Osteocyte (in vitro differentiated cells): ENCODE results near the gene CEACAM19. TPM values are rescaled to one million over a fixed set of nuclear protein-coding genes. Genes with fewer than 3 reads are reported as not detected.
A peak's percentile ranks its signal among the peaks of the same experiment; 100 is the strongest.
"Not testable (repeated sequence)": the region's sequence is repeated elsewhere in the genome, so short reads cannot be mapped to it uniquely, and the experiment has no call there.

ENCODE experiments used
- DNase-seq: peaks from one replicate; pipeline ENCODE4 v3.0.0; 2021; ENCODE audit warnings: mixed read lengths; ENCODE audit not compliant: unreplicated experiment; ENCODE audit errors: extremely low spot score
- H3K27ac Mint-ChIP-seq: one replicate; pipeline ENCODE4 v1.8.0; 2021; ENCODE audit warnings: mild to moderate bottlenecking, mixed read lengths; ENCODE audit not compliant: unreplicated experiment
- H3K27me3 Mint-ChIP-seq: one replicate; pipeline ENCODE4 v1.8.0; 2021; ENCODE audit warnings: mixed read lengths; ENCODE audit not compliant: unreplicated experiment
- H3K36me3 Mint-ChIP-seq: one replicate; pipeline ENCODE4 v1.8.0; 2021; ENCODE audit warnings: mixed read lengths; ENCODE audit not compliant: unreplicated experiment
- H3K4me1 Mint-ChIP-seq: one replicate; pipeline ENCODE4 v1.8.0; 2021; ENCODE audit warnings: mixed read lengths; ENCODE audit not compliant: unreplicated experiment
- H3K4me3 Mint-ChIP-seq: one replicate; pipeline ENCODE4 v1.8.0; 2021; ENCODE audit warnings: mild to moderate bottlenecking, moderate library complexity, mixed read lengths; ENCODE audit not compliant: unreplicated experiment
- H3K9me3 Mint-ChIP-seq: one replicate; pipeline ENCODE4 v1.8.0; 2021; ENCODE audit warnings: mixed read lengths; ENCODE audit not compliant: unreplicated experiment
- total RNA-seq: library from RNA; stranded (reverse); gene quantifications from 2 replicates; pipeline ENCODE4 v1.2.1, GENCODE V29; 2021
- TF ChIP-seq, protein P1 (sequence below): fragments of 200-600 bp; sonication (generic); IDR thresholded peaks from 2 replicates; pipeline ENCODE4 v1.5.0; 2021; ENCODE audit warnings: antibody characterized with exemption, mild to moderate bottlenecking, moderate library complexity

CEACAM19 gene
- total RNA-seq, 1 donor from 2014 or later, result 7.4 TPM

DNA sequence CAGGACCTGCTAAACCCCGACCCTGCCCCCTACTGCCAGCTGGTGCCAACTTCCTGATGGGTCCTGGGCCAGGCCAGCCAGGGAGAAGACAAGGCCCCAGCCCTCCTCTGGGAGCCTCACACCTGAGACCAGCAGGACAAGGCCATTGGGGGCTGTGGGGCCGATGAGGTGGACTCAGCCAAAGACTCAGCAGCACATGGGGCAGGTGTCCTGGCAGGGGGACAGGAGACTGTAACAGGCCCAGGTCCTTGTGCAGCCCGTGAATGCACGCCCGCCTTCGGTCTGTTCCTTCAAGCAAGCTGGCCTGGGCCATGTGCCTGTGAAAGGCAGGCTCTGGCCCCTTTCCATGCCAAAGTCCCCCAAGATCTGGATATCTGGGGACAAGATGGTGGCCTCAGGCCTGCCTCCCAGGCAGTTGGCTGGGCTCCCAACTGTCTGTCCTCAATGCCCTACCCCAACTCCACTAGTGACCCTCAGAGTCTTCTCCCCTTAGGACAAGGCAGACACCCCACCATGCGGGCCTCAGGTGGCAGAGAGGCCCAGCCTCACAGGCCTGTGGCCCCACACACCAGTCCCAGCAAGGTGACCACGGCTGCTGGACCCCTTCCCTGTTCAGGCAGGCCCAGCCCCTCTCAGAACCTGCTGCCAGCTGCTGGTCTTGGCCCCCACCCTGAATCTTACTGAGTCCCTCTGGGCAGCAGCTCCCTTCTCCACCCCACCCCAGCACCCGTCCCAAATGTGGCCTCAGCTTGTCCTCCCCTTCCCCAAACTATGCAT lies 12.3 kb downstream of the CEACAM19 start:
- no peaks in the 10 kb centered on the region for H3K9me3 Mint-ChIP-seq
- TF ChIP-seq, protein P1, sequence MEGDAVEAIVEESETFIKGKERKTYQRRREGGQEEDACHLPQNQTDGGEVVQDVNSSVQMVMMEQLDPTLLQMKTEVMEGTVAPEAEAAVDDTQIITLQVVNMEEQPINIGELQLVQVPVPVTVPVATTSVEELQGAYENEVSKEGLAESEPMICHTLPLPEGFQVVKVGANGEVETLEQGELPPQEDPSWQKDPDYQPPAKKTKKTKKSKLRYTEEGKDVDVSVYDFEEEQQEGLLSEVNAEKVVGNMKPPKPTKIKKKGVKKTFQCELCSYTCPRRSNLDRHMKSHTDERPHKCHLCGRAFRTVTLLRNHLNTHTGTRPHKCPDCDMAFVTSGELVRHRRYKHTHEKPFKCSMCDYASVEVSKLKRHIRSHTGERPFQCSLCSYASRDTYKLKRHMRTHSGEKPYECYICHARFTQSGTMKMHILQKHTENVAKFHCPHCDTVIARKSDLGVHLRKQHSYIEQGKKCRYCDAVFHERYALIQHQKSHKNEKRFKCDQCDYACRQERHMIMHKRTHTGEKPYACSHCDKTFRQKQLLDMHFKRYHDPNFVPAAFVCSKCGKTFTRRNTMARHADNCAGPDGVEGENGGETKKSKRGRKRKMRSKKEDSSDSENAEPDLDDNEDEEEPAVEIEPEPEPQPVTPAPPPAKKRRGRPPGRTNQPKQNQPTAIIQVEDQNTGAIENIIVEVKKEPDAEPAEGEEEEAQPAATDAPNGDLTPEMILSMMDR, result no peak
- H3K27ac Mint-ChIP-seq, result no peak overlapping the region
- no peaks in the 10 kb centered on the region for H3K27me3 Mint-ChIP-seq
- DNase-seq, result no peak
- no peaks in the 10 kb centered on the region for H3K36me3 Mint-ChIP-seq
- H3K4me3 Mint-ChIP-seq, result no peak overlapping the region
- H3K4me1 Mint-ChIP-seq, result peaks cover 15% of the 10 kb centered on the region

DNA sequence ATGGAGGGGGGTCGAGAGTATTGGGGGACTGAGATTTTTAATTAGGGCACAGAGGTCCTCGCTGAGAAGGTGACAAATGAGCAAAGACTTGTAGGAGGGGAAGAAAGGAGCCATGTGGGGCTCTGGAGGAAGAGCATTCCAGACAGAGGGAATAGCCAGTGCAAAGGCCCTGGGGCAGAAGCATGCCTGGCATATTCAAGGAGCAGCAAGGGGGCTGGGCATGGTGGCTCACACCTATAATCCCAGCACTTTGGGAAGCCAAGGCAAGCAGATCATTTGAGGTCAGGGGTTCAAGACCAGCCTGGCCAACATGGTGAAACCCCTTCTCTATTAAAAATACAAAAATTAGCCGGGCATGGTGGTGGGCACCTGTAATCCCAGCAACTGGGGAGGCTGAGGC lies 13.1 kb downstream of the CEACAM19 start:
- H3K27me3 Mint-ChIP-seq, DNase-seq, H3K36me3 Mint-ChIP-seq, H3K27ac Mint-ChIP-seq, H3K9me3 Mint-ChIP-seq, H3K4me3 Mint-ChIP-seq: not testable (repeated sequence)
- peaks cover 19% of the 10 kb centered on the region for H3K4me1 Mint-ChIP-seq

DNA sequence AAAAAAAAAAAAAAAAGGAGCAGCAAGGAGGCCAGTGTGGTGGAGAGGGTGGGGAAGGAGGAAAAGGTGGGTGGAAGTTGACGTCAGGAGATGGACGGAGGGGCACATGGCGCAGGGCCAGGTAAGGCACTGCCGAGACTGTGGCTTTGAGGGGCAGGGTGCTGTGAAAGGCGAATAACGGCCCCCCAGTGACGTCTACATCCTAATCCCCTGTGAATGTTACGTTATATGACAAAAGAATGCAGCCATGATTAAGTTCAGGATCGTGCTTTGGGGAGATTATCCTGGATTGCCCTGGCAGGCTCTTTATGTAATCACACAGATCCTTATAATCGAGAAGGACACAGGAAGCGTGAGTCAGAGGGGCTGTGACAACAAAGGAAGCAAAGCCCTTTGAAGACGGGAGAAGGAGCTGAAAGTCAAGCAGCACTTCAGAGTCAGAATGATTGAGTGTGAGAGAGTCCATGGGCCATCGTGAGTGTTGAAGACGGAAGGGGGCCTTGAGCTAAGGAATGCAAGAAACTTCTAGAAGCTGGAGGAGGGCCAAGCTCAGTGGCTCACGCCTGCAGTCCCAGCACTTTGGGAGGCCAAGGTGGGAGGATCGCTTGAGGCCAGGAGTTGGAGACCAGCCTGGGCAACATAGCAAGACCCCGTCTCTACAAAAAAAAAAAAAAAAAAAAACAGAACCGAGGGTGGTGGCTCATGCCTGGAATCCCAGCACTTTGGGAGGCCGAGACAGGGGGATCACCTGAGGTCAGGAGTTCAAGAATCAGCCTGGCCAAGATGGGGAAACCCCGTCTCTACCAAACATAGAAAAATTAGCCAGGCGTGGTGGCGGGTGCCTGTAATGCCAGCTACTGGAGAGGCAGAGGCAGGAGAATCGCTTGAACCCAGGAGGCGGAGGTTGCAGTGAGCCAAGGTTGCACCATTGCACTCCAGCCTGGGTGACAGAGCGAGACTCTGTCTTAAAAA lies 13.9 kb downstream of the CEACAM19 start:
- H3K4me1 Mint-ChIP-seq, result peaks cover 19% of the 10 kb centered on the region
- H3K27me3 Mint-ChIP-seq, result no peaks in the 10 kb centered on the region
- peak overlapping the region; percentile 49 for H3K27ac Mint-ChIP-seq
- no peaks in the 10 kb centered on the region for H3K36me3 Mint-ChIP-seq
- no peak for DNase-seq
- H3K4me3 Mint-ChIP-seq, result no peak overlapping the region
- TF ChIP-seq, protein P1, result no peak
- no peaks in the 10 kb centered on the region for H3K9me3 Mint-ChIP-seq

DNA sequence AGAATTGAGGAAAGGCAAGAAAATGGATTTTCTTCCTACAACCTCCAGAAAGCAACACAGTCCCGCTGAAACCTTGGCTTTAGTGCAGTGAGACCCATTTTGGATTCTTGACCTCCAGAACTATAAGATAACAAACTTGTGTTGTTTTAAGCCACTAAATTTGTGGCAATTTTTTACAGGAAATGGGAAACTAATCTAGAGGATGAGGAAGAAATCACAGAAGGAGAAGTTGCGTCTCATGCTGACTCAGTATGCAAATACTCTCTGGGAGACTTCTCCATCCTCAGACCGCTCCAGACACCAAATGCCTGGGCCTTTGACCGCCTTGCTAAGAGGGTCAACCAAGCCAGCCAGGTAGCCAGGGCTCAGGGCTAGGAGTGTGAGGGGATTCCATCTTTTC lies 14.6 kb downstream of the CEACAM19 start:
- Mint-ChIP-seq H3K4me1 (peaks cover 19% of the 10 kb centered on the region), H3K27ac (no peak overlapping the region), H3K4me3 (no peak overlapping the region), H3K36me3 (no peaks in the 10 kb centered on the region), H3K9me3 (no peaks in the 10 kb centered on the region), H3K27me3 (no peaks in the 10 kb centered on the region)
- no peak for DNase-seq
- TF ChIP-seq, protein P1, result no peak

DNA sequence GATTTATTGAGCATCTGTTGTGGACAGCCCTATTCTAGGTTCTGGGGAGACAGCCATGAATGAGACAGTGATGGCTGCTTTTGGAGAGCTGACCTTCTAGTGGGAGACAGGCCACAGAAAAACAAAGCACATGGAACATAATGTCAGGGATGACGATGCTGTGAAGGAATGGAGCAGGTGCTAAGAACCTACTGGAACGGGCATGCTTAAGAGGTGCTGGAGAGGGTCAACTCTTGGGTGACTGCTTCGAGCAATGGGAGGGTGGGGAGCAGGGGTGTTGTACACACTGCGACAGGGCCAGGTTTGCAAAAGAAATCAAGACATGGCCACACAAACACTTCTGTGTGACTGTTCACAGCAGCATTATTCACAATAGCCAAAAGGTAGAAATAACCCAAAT lies 15.6 kb downstream of the CEACAM19 start:
- Mint-ChIP-seq H3K27me3 (no peaks in the 10 kb centered on the region), H3K9me3 (no peaks in the 10 kb centered on the region), H3K27ac (no peak overlapping the region), H3K36me3 (no peaks in the 10 kb centered on the region), H3K4me1 (peaks cover 19% of the 10 kb centered on the region), H3K4me3 (no peak overlapping the region)
- TF ChIP-seq, protein P1, result no peak
- no peak for DNase-seq
